ENCODE measurements around the gene GPX3. TPM values are rescaled to one million over a fixed set of nuclear protein-coding genes. Genes with fewer than 3 reads are reported as not detected.

GPX3 gene
- total and polyA plus RNA-seq, 2 of the 13 experiments (the other 11 are each of a cell fraction or from before 2014, with no cell fraction given), result 33.8 to 1,892 TPM

- TF ChIP-seq RFXAP (CRISPR knock-in tag; IDR thresholded peaks at IDR 0.05; ENCODE audit: borderline replicate concordance), result peak; percentile 80; the same call in 1 of the 2 replicates
- TF ChIP-seq CCDC6 (CRISPR knock-in tag; IDR thresholded peaks at IDR 0.05), result peak; percentile 81; the same call in 1 of the 2 replicates
- peak; percentile 33; the same call in 1 of the 2 replicates for TF ChIP-seq POGK (CRISPR knock-in tag; conservative IDR thresholded peaks at IDR 0.05)
- TF ChIP-seq ZNF605 (CRISPR knock-in tag; IDR thresholded peaks at IDR 0.05), result peak; percentile 96
- TF ChIP-seq ZNF12 (CRISPR knock-in tag; IDR thresholded peaks at IDR 0.05), result peak; percentile 47; the same call in 1 of the 2 replicates
- TF ChIP-seq CSRNP2 (CRISPR knock-in tag; conservative IDR thresholded peaks at IDR 0.05; ENCODE audit: low read depth), result no peak
- peak; percentile 74; the same call in 1 of the 2 replicates for TF ChIP-seq SP5 (CRISPR knock-in tag; IDR thresholded peaks at IDR 0.05; ENCODE audit: borderline replicate concordance, low read depth)
- TF ChIP-seq SMARCC2 (IDR thresholded peaks at IDR 0.05), result no peak
- TF ChIP-seq ZNF724P (CRISPR knock-in tag; IDR thresholded peaks at IDR 0.05; ENCODE audit: borderline replicate concordance), result 0 out of 2 replicates have a peak, but pooled peaks have one; percentile 63
- no peak for TF ChIP-seq BATF2 (CRISPR knock-in tag; IDR thresholded peaks at IDR 0.05)
- no peak for TF ChIP-seq SRSF9 (IDR thresholded peaks at IDR 0.05; ENCODE audit: borderline replicate concordance, insufficient read depth, low read depth, low read length, poor library complexity, severe bottlenecking)
- TF ChIP-seq SIN3A (IDR thresholded peaks at IDR 0.05; ENCODE audit: borderline replicate concordance, low read depth, low read length), result peak; percentile 29; the same call in 1 of the 2 replicates
- TF ChIP-seq MAFG (CRISPR knock-in tag; IDR thresholded peaks at IDR 0.05), result no peak; the same call in 1 of the 2 replicates
- no peak for TF ChIP-seq GABPA (IDR thresholded peaks at IDR 0.05; ENCODE audit: low read depth, low read length)
- TF ChIP-seq GABPA (CRISPR knock-in tag; IDR thresholded peaks at IDR 0.05; ENCODE audit: low read depth), result peak; percentile 53
- no peak for TF ChIP-seq ZNF333 (CRISPR knock-in tag; IDR thresholded peaks at IDR 0.05; ENCODE audit: borderline replicate concordance)
- TF ChIP-seq CEBPB (IDR thresholded peaks at IDR 0.05; ENCODE audit: borderline replicate concordance, low read depth, low read length), result no peak
- TF ChIP-seq KLF16 (CRISPR knock-in tag; IDR thresholded peaks at IDR 0.05), result no peak
- peak; percentile 87; the same call in 1 of the 2 replicates for TF ChIP-seq ZNF747 (CRISPR knock-in tag; IDR thresholded peaks at IDR 0.05; ENCODE audit: borderline replicate concordance)
- no peak for TF ChIP-seq NONO (IDR thresholded peaks at IDR 0.05)
- TF ChIP-seq NONO (CRISPR knock-in tag; conservative IDR thresholded peaks at IDR 0.05), result peak; percentile 81; the same call in 1 of the 2 replicates
- no peak for TF ChIP-seq DPF2 (CRISPR knock-in tag; IDR thresholded peaks at IDR 0.05; ENCODE audit: borderline replicate concordance, low read depth)
- peak; percentile 13; the same call in 1 of the 2 replicates for TF ChIP-seq HES4 (CRISPR knock-in tag; IDR thresholded peaks at IDR 0.05; ENCODE audit: borderline replicate concordance)
- TF ChIP-seq KDM2A (CRISPR knock-in tag; IDR thresholded peaks at IDR 0.05; ENCODE audit: borderline replicate concordance, low read depth), result peak; percentile 77
- no peak for TF ChIP-seq TOPORS (CRISPR knock-in tag; IDR thresholded peaks at IDR 0.05)
- peak; percentile 70 for TF ChIP-seq AGO1 (IDR thresholded peaks at IDR 0.05; ENCODE audit: low read depth, low read length, poor library complexity, severe bottlenecking)
Observed at GRCh38 chr5:151020304-151021110, at the start of gene GPX3 (continued).
